ENCODE results near the gene DCK. TPM values are rescaled to one million over a fixed set of nuclear protein-coding genes. Genes with fewer than 3 reads are reported as not detected.

Gene DCK
- total and polyA plus RNA-seq, 2 experiments from 2014 or later, result 16.9 to 25.1 TPM

DNA sequence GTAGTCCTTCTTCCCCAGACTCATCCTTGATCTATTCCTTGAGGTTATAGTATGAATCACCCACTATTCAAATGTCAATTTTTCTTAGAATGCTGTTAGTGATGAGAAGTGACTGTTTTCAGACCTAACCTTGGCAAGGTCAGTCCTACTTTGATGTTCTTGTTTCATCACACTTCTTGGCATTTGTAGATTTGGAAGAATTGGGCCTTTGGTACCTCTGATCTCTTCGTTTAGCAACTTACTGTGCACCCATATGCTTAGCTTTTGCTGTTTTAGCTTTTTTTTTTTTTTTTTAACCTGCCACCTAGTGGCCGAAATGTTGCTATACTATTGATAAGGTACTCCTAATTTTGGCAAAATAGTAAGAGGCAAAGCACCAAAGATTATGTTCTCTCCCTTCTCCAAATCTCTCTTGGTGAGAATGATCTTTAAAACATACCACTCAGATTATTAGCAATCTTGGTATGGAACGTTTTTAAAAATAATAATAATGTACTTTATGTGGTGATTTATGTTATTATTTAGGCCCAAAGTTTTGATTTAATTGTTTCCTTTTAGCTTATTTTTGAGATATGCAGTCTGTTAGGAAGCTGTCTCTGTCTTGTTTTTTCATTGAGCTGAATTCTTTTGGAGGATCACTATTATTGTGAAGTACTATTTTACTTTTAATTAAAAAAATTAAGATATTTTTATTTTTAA lies 16.6 kb downstream of the DCK start:
- no peak overlapping the region for H3K27ac Mint-ChIP-seq
- peak; percentile 77 for DNase-seq (ENCODE audit: low spot score)
- H3K4me1 Mint-ChIP-seq, result peaks cover 22% of the 10 kb centered on the region
- H3K36me3 ChIP-seq (ENCODE audit: insufficient read depth), result no peaks in the 10 kb centered on the region; the same call in 1 of the 2 replicates
- no peak overlapping the region for H2AFZ ChIP-seq
- H3K9me2 ChIP-seq (ENCODE audit: insufficient read depth), result no peaks in the 10 kb centered on the region
- no peak overlapping the region for H3K4me3 ChIP-seq
- H3K79me2 ChIP-seq (replicated peaks; ENCODE audit: insufficient read depth), result peaks cover 46% of the 10 kb centered on the region
- H3K36me3 Mint-ChIP-seq (ENCODE audit: low read depth), result peaks cover 41% of the 10 kb centered on the region
- H3K27ac ChIP-seq (ENCODE audit: low read depth), result no peak overlapping the region
- H3K4me2 ChIP-seq, result no peak overlapping the region
- no peak overlapping the region for H3K4me3 Mint-ChIP-seq
- 0 out of 2 replicates have a peak, but pooled peaks cover 5% of the 10 kb centered on the region for H3K4me1 ChIP-seq (ENCODE audit: insufficient read depth)
- TF ChIP-seq, protein P1, sequence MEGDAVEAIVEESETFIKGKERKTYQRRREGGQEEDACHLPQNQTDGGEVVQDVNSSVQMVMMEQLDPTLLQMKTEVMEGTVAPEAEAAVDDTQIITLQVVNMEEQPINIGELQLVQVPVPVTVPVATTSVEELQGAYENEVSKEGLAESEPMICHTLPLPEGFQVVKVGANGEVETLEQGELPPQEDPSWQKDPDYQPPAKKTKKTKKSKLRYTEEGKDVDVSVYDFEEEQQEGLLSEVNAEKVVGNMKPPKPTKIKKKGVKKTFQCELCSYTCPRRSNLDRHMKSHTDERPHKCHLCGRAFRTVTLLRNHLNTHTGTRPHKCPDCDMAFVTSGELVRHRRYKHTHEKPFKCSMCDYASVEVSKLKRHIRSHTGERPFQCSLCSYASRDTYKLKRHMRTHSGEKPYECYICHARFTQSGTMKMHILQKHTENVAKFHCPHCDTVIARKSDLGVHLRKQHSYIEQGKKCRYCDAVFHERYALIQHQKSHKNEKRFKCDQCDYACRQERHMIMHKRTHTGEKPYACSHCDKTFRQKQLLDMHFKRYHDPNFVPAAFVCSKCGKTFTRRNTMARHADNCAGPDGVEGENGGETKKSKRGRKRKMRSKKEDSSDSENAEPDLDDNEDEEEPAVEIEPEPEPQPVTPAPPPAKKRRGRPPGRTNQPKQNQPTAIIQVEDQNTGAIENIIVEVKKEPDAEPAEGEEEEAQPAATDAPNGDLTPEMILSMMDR (conservative IDR thresholded peaks at IDR 0.05; ENCODE audit: low read depth in 2 of 2), result peak; percentile 48 to 91
- no peak for TF ChIP-seq ZNF331 (CRISPR knock-in tag; IDR thresholded peaks at IDR 0.05; ENCODE audit: low read depth)
- peaks cover 6% of the 10 kb centered on the region for H3K27me3 Mint-ChIP-seq (ENCODE audit: insufficient read depth, low read depth, poor library complexity)
- peak; percentile 59 for ATAC-seq
- peaks cover 6% of the 10 kb centered on the region; the same call in 1 of the 2 replicates for H4K20me1 ChIP-seq (replicated peaks; ENCODE audit: insufficient read depth)
- H3K27me3 ChIP-seq (ENCODE audit: insufficient read depth), result no peaks in the 10 kb centered on the region
- H3F3A ChIP-seq (replicated peaks; ENCODE audit: low read depth), result no peaks in the 10 kb centered on the region
- peaks cover 30% of the 10 kb centered on the region for H3K9me3 Mint-ChIP-seq

DNA sequence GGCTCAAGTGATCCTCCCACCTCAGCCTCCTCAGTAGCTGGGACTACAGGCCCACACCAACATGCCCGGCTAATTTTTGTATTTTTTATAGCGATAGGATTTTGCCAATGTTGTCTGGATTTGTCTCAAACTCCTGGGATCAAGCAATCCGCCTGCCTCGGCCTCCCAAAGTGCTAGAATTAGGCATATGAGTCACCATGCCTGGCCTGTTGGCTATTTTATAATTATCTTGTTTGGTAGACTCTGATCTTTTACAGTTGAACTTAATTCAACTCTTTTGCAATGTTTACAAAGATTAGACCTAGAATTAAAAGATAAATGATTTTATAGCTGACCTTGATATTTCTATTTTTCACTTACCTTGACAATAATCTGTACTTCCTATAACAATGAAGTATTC lies 18.0 kb downstream of the DCK start:
- Mint-ChIP-seq H3K4me1 (peaks cover 20% of the 10 kb centered on the region), H3K9me3 (peaks cover 38% of the 10 kb centered on the region), H3K27me3 (ENCODE audit: insufficient read depth, low read depth, poor library complexity) (peaks cover 6% of the 10 kb centered on the region), H3K27ac (no peak overlapping the region), H3K4me3 (no peak overlapping the region), H3K36me3 (ENCODE audit: low read depth) (peaks cover 51% of the 10 kb centered on the region)
- Histone ChIP-seq H3K4me3 (no peak overlapping the region), H3K4me1 (ENCODE audit: insufficient read depth) (0 out of 2 replicates have a peak, but pooled peaks cover 5% of the 10 kb centered on the region), H3K36me3 (ENCODE audit: insufficient read depth) (no peaks in the 10 kb centered on the region; the same call in 1 of the 2 replicates), H3K27me3 (ENCODE audit: insufficient read depth) (no peaks in the 10 kb centered on the region), H3F3A (replicated peaks; ENCODE audit: low read depth) (no peaks in the 10 kb centered on the region), H3K27ac (ENCODE audit: low read depth) (no peak overlapping the region), H4K20me1 (replicated peaks; ENCODE audit: insufficient read depth) (peaks cover 6% of the 10 kb centered on the region), H3K9me2 (ENCODE audit: insufficient read depth) (no peaks in the 10 kb centered on the region), H2AFZ (no peak overlapping the region), H3K79me2 (replicated peaks; ENCODE audit: insufficient read depth) (peaks cover 36% of the 10 kb centered on the region), H3K4me2 (no peak overlapping the region)
- ATAC-seq (no peak), DNase-seq (ENCODE audit: low spot score) (no peak)
- TF ChIP-seq ZNF331 (CRISPR knock-in tag; IDR thresholded peaks at IDR 0.05; ENCODE audit: low read depth) (no peak), EZH2 (IDR thresholded peaks at IDR 0.05; ENCODE audit: low read depth, unreplicated experiment) (no peak), POLR2AphosphoS5 (IDR thresholded peaks at IDR 0.05; ENCODE audit: low read depth) (no peak), STAT1 (IDR thresholded peaks at IDR 0.05; ENCODE audit: unreplicated experiment) (no peak), CREB1 (CRISPR knock-in tag; IDR thresholded peaks at IDR 0.05; ENCODE audit: low read depth) (no peak)
- TF ChIP-seq, protein P1 (conservative IDR thresholded peaks at IDR 0.05; ENCODE audit: low read depth in 2 of 2), result no peak
- TF ChIP-seq, protein P2, sequence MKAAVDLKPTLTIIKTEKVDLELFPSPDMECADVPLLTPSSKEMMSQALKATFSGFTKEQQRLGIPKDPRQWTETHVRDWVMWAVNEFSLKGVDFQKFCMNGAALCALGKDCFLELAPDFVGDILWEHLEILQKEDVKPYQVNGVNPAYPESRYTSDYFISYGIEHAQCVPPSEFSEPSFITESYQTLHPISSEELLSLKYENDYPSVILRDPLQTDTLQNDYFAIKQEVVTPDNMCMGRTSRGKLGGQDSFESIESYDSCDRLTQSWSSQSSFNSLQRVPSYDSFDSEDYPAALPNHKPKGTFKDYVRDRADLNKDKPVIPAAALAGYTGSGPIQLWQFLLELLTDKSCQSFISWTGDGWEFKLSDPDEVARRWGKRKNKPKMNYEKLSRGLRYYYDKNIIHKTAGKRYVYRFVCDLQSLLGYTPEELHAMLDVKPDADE (IDR thresholded peaks at IDR 0.05), result no peak
- TF ChIP-seq, protein P3, sequence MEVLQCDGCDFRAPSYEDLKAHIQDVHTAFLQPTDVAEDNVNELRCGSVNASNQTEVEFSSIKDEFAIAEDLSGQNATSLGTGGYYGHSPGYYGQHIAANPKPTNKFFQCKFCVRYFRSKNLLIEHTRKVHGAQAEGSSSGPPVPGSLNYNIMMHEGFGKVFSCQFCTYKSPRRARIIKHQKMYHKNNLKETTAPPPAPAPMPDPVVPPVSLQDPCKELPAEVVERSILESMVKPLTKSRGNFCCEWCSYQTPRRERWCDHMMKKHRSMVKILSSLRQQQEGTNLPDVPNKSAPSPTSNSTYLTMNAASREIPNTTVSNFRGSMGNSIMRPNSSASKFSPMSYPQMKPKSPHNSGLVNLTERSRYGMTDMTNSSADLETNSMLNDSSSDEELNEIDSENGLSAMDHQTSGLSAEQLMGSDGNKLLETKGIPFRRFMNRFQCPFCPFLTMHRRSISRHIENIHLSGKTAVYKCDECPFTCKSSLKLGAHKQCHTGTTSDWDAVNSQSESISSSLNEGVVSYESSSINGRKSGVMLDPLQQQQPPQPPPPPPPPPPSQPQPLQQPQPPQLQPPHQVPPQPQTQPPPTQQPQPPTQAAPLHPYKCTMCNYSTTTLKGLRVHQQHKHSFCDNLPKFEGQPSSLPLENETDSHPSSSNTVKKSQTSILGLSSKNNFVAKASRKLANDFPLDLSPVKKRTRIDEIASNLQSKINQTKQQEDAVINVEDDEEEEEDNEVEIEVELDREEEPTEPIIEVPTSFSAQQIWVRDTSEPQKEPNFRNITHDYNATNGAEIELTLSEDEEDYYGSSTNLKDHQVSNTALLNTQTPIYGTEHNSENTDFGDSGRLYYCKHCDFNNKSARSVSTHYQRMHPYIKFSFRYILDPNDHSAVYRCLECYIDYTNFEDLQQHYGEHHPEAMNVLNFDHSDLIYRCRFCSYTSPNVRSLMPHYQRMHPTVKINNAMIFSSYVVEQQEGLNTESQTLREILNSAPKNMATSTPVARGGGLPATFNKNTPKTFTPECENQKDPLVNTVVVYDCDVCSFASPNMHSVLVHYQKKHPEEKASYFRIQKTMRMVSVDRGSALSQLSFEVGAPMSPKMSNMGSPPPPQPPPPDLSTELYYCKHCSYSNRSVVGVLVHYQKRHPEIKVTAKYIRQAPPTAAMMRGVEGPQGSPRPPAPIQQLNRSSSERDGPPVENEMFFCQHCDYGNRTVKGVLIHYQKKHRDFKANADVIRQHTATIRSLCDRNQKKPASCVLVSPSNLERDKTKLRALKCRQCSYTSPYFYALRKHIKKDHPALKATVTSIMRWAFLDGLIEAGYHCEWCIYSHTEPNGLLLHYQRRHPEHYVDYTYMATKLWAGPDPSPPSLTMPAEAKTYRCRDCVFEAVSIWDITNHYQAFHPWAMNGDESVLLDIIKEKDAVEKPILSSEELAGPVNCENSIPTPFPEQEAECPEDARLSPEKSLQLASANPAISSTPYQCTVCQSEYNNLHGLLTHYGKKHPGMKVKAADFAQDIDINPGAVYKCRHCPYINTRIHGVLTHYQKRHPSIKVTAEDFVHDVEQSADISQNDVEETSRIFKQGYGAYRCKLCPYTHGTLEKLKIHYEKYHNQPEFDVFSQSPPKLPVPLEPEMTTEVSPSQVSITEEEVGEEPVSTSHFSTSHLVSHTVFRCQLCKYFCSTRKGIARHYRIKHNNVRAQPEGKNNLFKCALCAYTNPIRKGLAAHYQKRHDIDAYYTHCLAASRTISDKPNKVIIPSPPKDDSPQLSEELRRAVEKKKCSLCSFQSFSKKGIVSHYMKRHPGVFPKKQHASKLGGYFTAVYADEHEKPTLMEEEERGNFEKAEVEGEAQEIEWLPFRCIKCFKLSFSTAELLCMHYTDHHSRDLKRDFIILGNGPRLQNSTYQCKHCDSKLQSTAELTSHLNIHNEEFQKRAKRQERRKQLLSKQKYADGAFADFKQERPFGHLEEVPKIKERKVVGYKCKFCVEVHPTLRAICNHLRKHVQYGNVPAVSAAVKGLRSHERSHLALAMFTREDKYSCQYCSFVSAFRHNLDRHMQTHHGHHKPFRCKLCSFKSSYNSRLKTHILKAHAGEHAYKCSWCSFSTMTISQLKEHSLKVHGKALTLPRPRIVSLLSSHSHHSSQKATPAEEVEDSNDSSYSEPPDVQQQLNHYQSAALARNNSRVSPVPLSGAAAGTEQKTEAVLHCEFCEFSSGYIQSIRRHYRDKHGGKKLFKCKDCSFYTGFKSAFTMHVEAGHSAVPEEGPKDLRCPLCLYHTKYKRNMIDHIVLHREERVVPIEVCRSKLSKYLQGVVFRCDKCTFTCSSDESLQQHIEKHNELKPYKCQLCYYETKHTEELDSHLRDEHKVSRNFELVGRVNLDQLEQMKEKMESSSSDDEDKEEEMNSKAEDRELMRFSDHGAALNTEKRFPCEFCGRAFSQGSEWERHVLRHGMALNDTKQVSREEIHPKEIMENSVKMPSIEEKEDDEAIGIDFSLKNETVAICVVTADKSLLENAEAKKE (CRISPR knock-in tag; IDR thresholded peaks at IDR 0.05), result no peak
